ENCODE measurements around the gene LTBP2.

LTBP2 gene

DNA sequence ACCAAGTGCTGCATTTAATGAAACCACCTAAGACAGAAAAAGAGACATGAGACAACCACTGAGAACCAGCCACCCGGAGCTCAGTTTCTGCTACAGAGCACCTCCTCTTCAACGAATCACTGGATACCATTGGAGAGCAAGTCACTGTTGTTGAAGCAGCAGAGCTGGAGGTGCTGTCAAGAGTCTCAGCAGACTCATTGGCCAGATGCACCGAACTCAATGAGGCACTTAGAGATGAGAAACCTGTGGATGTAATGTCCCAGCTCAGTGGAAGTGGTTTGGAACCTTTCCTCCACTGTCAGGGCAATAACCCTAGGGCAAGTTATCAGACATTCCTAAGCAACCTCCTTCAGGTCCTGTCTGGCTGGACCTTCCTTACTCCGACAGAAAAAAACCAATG lies 132.0 kb downstream of the LTBP2 start (continued):
- TF ChIP-seq, protein P1, sequence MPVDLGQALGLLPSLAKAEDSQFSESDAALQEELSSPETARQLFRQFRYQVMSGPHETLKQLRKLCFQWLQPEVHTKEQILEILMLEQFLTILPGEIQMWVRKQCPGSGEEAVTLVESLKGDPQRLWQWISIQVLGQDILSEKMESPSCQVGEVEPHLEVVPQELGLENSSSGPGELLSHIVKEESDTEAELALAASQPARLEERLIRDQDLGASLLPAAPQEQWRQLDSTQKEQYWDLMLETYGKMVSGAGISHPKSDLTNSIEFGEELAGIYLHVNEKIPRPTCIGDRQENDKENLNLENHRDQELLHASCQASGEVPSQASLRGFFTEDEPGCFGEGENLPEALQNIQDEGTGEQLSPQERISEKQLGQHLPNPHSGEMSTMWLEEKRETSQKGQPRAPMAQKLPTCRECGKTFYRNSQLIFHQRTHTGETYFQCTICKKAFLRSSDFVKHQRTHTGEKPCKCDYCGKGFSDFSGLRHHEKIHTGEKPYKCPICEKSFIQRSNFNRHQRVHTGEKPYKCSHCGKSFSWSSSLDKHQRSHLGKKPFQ (tag by site-specific recombination; IDR thresholded peaks at IDR 0.05): no peak
- TF ChIP-seq ZSCAN16 (tag by site-specific recombination; IDR thresholded peaks at IDR 0.05) (no peak), ZNF335 (tag by site-specific recombination; conservative IDR thresholded peaks at IDR 0.05) (no peak)

DNA sequence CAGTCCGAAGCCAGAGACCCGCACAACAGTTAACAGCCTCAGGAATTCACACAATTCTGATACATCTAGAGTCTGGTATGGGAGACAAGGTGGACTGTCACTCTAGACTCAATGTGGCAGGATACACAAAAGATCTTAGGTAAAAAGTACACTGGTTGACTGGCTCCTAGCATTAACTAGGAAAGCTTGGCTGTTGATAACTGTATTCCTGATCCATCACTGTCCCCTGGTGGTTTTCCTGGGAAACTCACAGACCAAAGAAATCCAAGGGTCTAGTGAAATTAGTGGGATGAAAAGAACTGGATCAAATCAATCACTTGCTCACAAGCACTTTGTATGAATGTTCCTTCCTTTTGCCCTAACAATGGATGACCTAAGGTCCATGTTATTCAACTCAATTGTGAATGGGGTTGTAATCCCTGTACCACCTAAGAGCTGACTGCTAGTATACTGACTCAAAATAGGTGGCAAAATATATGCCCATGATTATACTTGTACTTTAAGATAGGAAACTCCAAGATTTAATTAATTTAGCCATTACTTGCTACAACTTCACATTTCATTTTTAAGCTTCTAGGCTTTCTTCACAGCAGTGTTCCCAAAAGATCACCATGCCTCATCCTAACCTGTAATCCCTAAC lies 132.9 kb downstream of the LTBP2 start:
- TF ChIP-seq, protein P2, sequence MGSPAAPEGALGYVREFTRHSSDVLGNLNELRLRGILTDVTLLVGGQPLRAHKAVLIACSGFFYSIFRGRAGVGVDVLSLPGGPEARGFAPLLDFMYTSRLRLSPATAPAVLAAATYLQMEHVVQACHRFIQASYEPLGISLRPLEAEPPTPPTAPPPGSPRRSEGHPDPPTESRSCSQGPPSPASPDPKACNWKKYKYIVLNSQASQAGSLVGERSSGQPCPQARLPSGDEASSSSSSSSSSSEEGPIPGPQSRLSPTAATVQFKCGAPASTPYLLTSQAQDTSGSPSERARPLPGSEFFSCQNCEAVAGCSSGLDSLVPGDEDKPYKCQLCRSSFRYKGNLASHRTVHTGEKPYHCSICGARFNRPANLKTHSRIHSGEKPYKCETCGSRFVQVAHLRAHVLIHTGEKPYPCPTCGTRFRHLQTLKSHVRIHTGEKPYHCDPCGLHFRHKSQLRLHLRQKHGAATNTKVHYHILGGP (tag by site-specific recombination; IDR thresholded peaks at IDR 0.05): no peak
- TF ChIP-seq ZNF654 (tag by site-specific recombination; IDR thresholded peaks at IDR 0.05; ENCODE audit: low read depth): peak; percentile 83
- TF ChIP-seq, protein P3, sequence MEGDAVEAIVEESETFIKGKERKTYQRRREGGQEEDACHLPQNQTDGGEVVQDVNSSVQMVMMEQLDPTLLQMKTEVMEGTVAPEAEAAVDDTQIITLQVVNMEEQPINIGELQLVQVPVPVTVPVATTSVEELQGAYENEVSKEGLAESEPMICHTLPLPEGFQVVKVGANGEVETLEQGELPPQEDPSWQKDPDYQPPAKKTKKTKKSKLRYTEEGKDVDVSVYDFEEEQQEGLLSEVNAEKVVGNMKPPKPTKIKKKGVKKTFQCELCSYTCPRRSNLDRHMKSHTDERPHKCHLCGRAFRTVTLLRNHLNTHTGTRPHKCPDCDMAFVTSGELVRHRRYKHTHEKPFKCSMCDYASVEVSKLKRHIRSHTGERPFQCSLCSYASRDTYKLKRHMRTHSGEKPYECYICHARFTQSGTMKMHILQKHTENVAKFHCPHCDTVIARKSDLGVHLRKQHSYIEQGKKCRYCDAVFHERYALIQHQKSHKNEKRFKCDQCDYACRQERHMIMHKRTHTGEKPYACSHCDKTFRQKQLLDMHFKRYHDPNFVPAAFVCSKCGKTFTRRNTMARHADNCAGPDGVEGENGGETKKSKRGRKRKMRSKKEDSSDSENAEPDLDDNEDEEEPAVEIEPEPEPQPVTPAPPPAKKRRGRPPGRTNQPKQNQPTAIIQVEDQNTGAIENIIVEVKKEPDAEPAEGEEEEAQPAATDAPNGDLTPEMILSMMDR (tag by site-specific recombination; IDR thresholded peaks at IDR 0.05): peak; percentile 61
- ChIA-PET POLR2A (interaction anchor here (1.2 kb wide), 1 partner anchor 14 kb away, joined by 3 read pairs; the partner anchor contains the start of genes ISCA2 and NPC2), CTCF (interaction anchor here (0.6 to 2.9 kb wide), 17 partner anchors 11 to 367 kb away, joined by 3 to 29 read pairs (median 4); no protein-coding TSS in a partner anchor)
- peaks cover 4 to 67% of the 10 kb centered on the region in 2 experiments; a peak in 1 of 3 replicates for H3K36me3 ChIP-seq (ENCODE audit: control insufficient read depth in 2 of 2, insufficient read depth in 1 of 2, low read length in 2 of 2)
- H3K4me1 ChIP-seq (ENCODE audit: control insufficient read depth, insufficient read depth, low read length): no peaks in the 10 kb centered on the region
- no peaks in the 10 kb centered on the region for H3K9me3 ChIP-seq (ENCODE audit: control insufficient read depth, insufficient read depth, low read depth, low read length)
- no peak overlapping the region for H3K27ac ChIP-seq (ENCODE audit: extremely low read depth, low read depth, low read length)
- no peak overlapping the region for H3K4me3 ChIP-seq (ENCODE audit: low read depth, low read length)

DNA sequence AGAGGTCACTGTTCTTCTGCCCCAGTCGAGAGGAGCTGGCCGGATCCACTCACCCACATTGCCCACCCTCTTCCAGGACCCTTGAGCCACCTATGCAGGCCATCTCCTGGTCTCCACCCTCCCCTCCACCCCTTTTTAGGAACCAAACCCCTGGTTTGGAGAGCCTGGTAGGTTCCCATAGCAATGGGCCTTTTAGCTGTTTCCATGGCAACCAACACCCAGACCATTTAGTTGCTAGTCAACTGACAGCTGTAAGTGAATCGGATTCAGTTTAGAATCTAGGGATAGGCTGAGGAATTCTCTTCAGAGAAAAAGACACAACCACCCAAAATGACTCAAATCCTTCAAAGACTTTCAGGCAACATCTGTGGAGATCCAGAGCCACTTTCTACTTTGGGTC lies 135.4 kb downstream of the LTBP2 start:
- ChIA-PET CTCF (interaction anchor here (0.7 kb wide), 1 partner anchor 15 kb away, joined by 4 read pairs; no protein-coding TSS in a partner anchor), POLR2A (no interaction called here)
- H3K4me3 ChIP-seq (ENCODE audit: low read depth, low read length): no peak overlapping the region
- TF ChIP-seq, protein P4, sequence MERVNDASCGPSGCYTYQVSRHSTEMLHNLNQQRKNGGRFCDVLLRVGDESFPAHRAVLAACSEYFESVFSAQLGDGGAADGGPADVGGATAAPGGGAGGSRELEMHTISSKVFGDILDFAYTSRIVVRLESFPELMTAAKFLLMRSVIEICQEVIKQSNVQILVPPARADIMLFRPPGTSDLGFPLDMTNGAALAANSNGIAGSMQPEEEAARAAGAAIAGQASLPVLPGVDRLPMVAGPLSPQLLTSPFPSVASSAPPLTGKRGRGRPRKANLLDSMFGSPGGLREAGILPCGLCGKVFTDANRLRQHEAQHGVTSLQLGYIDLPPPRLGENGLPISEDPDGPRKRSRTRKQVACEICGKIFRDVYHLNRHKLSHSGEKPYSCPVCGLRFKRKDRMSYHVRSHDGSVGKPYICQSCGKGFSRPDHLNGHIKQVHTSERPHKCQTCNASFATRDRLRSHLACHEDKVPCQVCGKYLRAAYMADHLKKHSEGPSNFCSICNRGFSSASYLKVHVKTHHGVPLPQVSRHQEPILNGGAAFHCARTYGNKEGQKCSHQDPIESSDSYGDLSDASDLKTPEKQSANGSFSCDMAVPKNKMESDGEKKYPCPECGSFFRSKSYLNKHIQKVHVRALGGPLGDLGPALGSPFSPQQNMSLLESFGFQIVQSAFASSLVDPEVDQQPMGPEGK (tag by site-specific recombination; IDR thresholded peaks at IDR 0.05): no peak
- TF ChIP-seq YY1 (tag by site-specific recombination; IDR thresholded peaks at IDR 0.05): no peak
- TF ChIP-seq TRIM28 (IDR thresholded peaks at IDR 0.05; ENCODE audit: borderline replicate concordance, low read length): no peak
- no peak for TF ChIP-seq TCF7L2 (IDR thresholded peaks at IDR 0.05; ENCODE audit: borderline replicate concordance, low read depth, low read length)
- H3K36me3 ChIP-seq (ENCODE audit: control insufficient read depth in 2 of 2, insufficient read depth in 1 of 2, low read length in 2 of 2): peaks cover 4 to 58% of the 10 kb centered on the region in 2 experiments; a peak in 1 of 3 replicates
- no peaks in the 10 kb centered on the region for H3K4me1 ChIP-seq (ENCODE audit: control insufficient read depth, insufficient read depth, low read length)
- H3K27ac ChIP-seq (ENCODE audit: extremely low read depth, low read depth, low read length): no peak overlapping the region
- H3K9me3 ChIP-seq (ENCODE audit: control insufficient read depth, insufficient read depth, low read depth, low read length): no peaks in the 10 kb centered on the region

DNA sequence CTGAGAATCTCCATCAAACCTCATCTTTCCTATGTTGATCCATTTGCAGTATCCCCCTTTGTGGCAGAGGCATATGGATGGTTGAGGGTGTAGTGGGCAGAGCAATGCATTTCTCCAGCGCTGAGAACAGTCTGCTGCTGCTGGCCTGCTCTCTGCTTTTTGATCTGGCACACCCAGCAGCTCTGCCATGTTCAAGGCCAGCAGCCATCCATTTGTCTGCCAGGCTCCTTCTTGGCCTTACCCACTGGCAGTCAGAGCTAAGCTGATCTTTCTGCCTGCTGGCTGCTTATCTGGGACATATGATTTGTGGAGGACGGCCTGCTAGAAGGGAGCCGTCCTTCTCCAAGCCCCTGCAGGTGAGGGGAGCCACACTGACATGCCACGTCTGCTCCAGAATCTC lies 135.9 kb downstream of the LTBP2 start:
- Histone ChIP-seq H3K36me3 (ENCODE audit: control insufficient read depth in 2 of 2, insufficient read depth in 1 of 2, low read length in 2 of 2) (peaks cover 4 to 53% of the 10 kb centered on the region in 2 experiments; a peak in 1 of 3 replicates), H3K4me3 (ENCODE audit: low read depth, low read length) (no peak overlapping the region), H3K4me1 (ENCODE audit: control insufficient read depth, insufficient read depth, low read length) (no peaks in the 10 kb centered on the region), H3K9me3 (ENCODE audit: control insufficient read depth, insufficient read depth, low read depth, low read length) (no peaks in the 10 kb centered on the region), H3K27ac (ENCODE audit: extremely low read depth, low read depth, low read length) (no peak overlapping the region)
- POLR2A ChIA-PET: no interaction called here
- CTCF ChIA-PET: interaction anchor here (0.7 kb wide), 1 partner anchor 15 kb away, joined by 4 read pairs; no protein-coding TSS in a partner anchor
- no peak for TF ChIP-seq ZNF138 (tag by site-specific recombination; IDR thresholded peaks at IDR 0.05; ENCODE audit: borderline replicate concordance)
- no peak for TF ChIP-seq HOXC10 (CRISPR knock-in tag; IDR thresholded peaks at IDR 0.05)
- TF ChIP-seq ZNF747 (tag by site-specific recombination; IDR thresholded peaks at IDR 0.05): no peak
- TF ChIP-seq ZNF223 (tag by site-specific recombination; IDR thresholded peaks at IDR 0.05): no peak
- TF ChIP-seq KLF10 (tag by site-specific recombination; IDR thresholded peaks at IDR 0.05): no peak
- no peak for TF ChIP-seq REPIN1 (tag by site-specific recombination; IDR thresholded peaks at IDR 0.05; ENCODE audit: low read depth)
- no peak for TF ChIP-seq ZNF596 (tag by site-specific recombination; IDR thresholded peaks at IDR 0.05)
- TF ChIP-seq, protein P5, sequence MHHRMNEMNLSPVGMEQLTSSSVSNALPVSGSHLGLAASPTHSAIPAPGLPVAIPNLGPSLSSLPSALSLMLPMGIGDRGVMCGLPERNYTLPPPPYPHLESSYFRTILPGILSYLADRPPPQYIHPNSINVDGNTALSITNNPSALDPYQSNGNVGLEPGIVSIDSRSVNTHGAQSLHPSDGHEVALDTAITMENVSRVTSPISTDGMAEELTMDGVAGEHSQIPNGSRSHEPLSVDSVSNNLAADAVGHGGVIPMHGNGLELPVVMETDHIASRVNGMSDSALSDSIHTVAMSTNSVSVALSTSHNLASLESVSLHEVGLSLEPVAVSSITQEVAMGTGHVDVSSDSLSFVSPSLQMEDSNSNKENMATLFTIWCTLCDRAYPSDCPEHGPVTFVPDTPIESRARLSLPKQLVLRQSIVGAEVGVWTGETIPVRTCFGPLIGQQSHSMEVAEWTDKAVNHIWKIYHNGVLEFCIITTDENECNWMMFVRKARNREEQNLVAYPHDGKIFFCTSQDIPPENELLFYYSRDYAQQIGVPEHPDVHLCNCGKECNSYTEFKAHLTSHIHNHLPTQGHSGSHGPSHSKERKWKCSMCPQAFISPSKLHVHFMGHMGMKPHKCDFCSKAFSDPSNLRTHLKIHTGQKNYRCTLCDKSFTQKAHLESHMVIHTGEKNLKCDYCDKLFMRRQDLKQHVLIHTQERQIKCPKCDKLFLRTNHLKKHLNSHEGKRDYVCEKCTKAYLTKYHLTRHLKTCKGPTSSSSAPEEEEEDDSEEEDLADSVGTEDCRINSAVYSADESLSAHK (tag by site-specific recombination; IDR thresholded peaks at IDR 0.05): no peak
- no peak for TF ChIP-seq SP7 (tag by site-specific recombination; IDR thresholded peaks at IDR 0.05)
